Kidney (tissue), 14 donors: ENCODE results near the gene B4GALT4. TPM values are rescaled to one million over a fixed set of nuclear protein-coding genes. Genes with fewer than 3 reads are reported as not detected.

Experiments used
- DNase-seq, 5 donors: peaks; one replicate each; pipeline ENCODE4 v3.0.0-alpha.2; 2013 to 2020
- FAIRE-seq: peaks from 2 replicates; lab custom pipeline; 2012; peaks lifted over from hg19 to GRCh38; lab: Jason Lieb, UNC
- H3K27ac ChIP-seq, 2 donors: one replicate each; pipeline ENCODE4 v1.7.0; 2013; ENCODE audit warnings: low read depth in 2 of 2, low read length in 2 of 2, inconsistent platforms in 1 of 2
- H3K27me3 ChIP-seq: one replicate; pipeline ENCODE4 v1.7.1; 2013; ENCODE audit warnings: low read length, inconsistent platforms; ENCODE audit not compliant: control insufficient read depth, insufficient read depth
- H3K36me3 ChIP-seq, 3 donors: one replicate each; pipeline versions ENCODE4 v1.7.0 to v1.7.1; 2013; ENCODE audit warnings: low read length in 3 of 3, control low read depth in 1 of 3, inconsistent platforms in 1 of 3; ENCODE audit not compliant: insufficient read depth in 3 of 3, control insufficient read depth in 2 of 3
- H3K4me1 ChIP-seq, 3 donors: one replicate each; pipeline versions ENCODE4 v1.7.0 to v1.7.1; 2013; ENCODE audit warnings: low read length in 3 of 3, inconsistent platforms in 1 of 3, low read depth in 1 of 3; ENCODE audit not compliant: control insufficient read depth in 2 of 3, insufficient read depth in 2 of 3
- H3K4me3 ChIP-seq, 3 donors: one replicate each; pipeline versions ENCODE4 v1.7.0 to v1.8.1; 2013; ENCODE audit warnings: low read length in 3 of 3, control low read depth in 1 of 3, inconsistent platforms in 1 of 3
- H3K9ac ChIP-seq, 3 donors: one replicate each; pipeline versions ENCODE4 v1.7.0 to v1.7.1; 2013; ENCODE audit warnings: low read length in 3 of 3, control low read depth in 1 of 3, inconsistent platforms in 1 of 3
- H3K9me3 ChIP-seq, 3 donors: one replicate each; pipeline versions ENCODE4 v1.7.0 to v1.7.1; 2013; ENCODE audit warnings: low read length in 3 of 3, control low read depth in 1 of 3, inconsistent platforms in 1 of 3; ENCODE audit not compliant: control insufficient read depth in 2 of 3, insufficient read depth in 1 of 3
- CTCF ChIP-seq: IDR thresholded peaks from 3 replicates; pipeline ENCODE4 v1.5.1; 2012; ENCODE audit warnings: mild to moderate bottlenecking, moderate library complexity, borderline replicate concordance; ENCODE audit not compliant: insufficient read depth; ENCODE audit errors: extremely low read depth
- intact Hi-C: fragments of 100-400 bp; cut with DNase I; formaldehyde crosslinking; loops from one replicate; pipeline ENCODE4 v1.11.1; 2022
- polyA plus RNA-seq: library from polyadenylated mRNA; stranded (reverse); fragments of 350-450 nt; fragmentation: Illumina TruSeq; extraction: RNeasy Lipid Tissue Mini Kit (QIAGEN cat#74804); gene quantifications from one replicate; pipeline ENCODE4 v1.2.3, GENCODE V29; 2014; ENCODE audit warnings: low read depth, low replicate concordance; ENCODE audit not compliant: insufficient read depth
- total RNA-seq: library from RNA; stranded (reverse); fragmentation: NEBNext Ultra II Directional; extraction: Animal tissue kit (Norgen Biotek cat#: 25700); gene quantifications from one replicate; pipeline ENCODE4 v1.2.1, GENCODE V29; 2021
- donor health status: control.
- donor health status: control.
- donor health status: control.
- donor health status: control.
- donor health status: control.
- donor health status: DM: yes; HTN: yes; CAD: no.
- donor health status: Normal renal cell carcinoma (clear cell type).

The B4GALT4 gene
- total and polyA plus RNA-seq, 2 donors from 2014 or later, result 23.1 to 29.9 TPM

DNA sequence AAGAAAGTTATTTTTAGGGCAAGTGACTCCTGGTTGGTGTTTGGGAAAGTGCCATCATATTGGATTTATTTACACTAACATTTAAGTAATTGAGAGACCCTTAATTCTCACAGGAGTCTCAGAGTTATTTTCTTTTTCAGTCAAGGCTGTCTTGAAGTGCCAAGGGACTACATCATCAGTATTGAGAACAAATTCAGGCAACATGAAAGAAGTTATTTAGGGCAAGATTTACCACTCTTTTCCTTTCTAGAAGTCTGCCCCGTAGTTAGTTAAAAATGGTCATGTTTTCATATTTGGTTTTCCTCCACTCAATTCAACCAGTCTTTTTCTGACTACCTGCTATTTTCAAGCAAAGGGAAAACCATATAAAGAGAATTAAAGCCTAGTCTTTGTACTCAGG is 6.1 kb downstream of the B4GALT4 start:
- H3K36me3 ChIP-seq, result peaks cover 0 to 36% (median 11%) of the 10 kb centered on the region in 3 donors
- no peak overlapping the region for H3K27ac ChIP-seq
- TF ChIP-seq CTCF, result no peak

GRCh38 chr3:119230745-119231144 is 9.9 kb downstream of the B4GALT4 start:
- intact Hi-C loops, result no loop called here
- DNase-seq (no peak), FAIRE-seq (no peak)
- TF ChIP-seq CTCF, result no peak
- H3K9me3 ChIP-seq, result no peaks in the 10 kb centered on the region
- H3K4me3 ChIP-seq, result no peak overlapping the region
- H3K4me1 ChIP-seq, result peaks cover 0 to 7% (median 7%) of the 10 kb centered on the region in 3 donors
- H3K36me3 ChIP-seq, result peaks cover 5 to 60% (median 30%) of the 10 kb centered on the region in 3 donors
- no peaks in the 10 kb centered on the region for H3K27me3 ChIP-seq
- no peak overlapping the region for H3K27ac ChIP-seq
- H3K9ac ChIP-seq, result no peak overlapping the region

More for the DNA sequence above, 6.1 kb downstream of the B4GALT4 start:
- FAIRE-seq (no peak), DNase-seq (no peak)
- Histone ChIP-seq H3K4me3 (no peak overlapping the region), H3K4me1 (peaks cover 0 to 11% (median 9%) of the 10 kb centered on the region in 3 donors), H3K9me3 (no peaks in the 10 kb centered on the region), H3K27me3 (no peaks in the 10 kb centered on the region), H3K9ac (no peak overlapping the region)
- intact Hi-C loops, result no loop called here

- FAIRE-seq (no peak), DNase-seq (no peak)
- intact Hi-C loops, result no loop called here
- no peak for TF ChIP-seq CTCF
- Histone ChIP-seq H3K9me3 (no peaks in the 10 kb centered on the region), H3K4me1 (peaks cover 0 to 7% (median 2%) of the 10 kb centered on the region in 3 donors), H3K36me3 (peaks cover 5 to 54% (median 25%) of the 10 kb centered on the region in 3 donors), H3K27ac (no peak overlapping the region), H3K9ac (no peak overlapping the region), H3K27me3 (no peaks in the 10 kb centered on the region), H3K4me3 (no peak overlapping the region)
These were observed 10.6 kb downstream of the B4GALT4 start for GRCh38 chr3:119230071-119230470.

GRCh38 chr3:119229190-119229589 is 11.5 kb downstream of the B4GALT4 start:
- H3K9ac ChIP-seq, result no peak overlapping the region
- DNase-seq (no peak), FAIRE-seq (no peak)
- H3K4me3 ChIP-seq, result no peak overlapping the region
- H3K4me1 ChIP-seq, result peaks cover 0 to 7% (median 2%) of the 10 kb centered on the region in 3 donors
- no peaks in the 10 kb centered on the region for H3K27me3 ChIP-seq
- TF ChIP-seq CTCF, result no peak
- peaks cover 5 to 53% (median 23%) of the 10 kb centered on the region in 3 donors for H3K36me3 ChIP-seq
- intact Hi-C loops, result no loop called here
- H3K27ac ChIP-seq, result no peak overlapping the region
- H3K9me3 ChIP-seq, result no peaks in the 10 kb centered on the region
